ENCODE data around the gene GDPD5. TPM values are rescaled to one million over a fixed set of nuclear protein-coding genes. Genes with fewer than 3 reads are reported as not detected.

The GDPD5 gene
- total and polyA plus RNA-seq, 12 donors, result 4.1 to 110 (median 14.5) TPM

- intact Hi-C loops (cut with DNase I), result no loop called here
- H3K27ac ChIP-seq, result peak overlapping the region in 4 of 5 donors; percentile 29 to 81 (median 56)
These were observed 49.7 kb downstream of the GDPD5 start for GRCh38 chr11:75475767-75476650.

GRCh38 chr11:75474878-75475766 lies 50.6 kb downstream of the GDPD5 start:
- H3K4me1 ChIP-seq (replicated peaks in 1 of 2), result peaks cover 0 to 28% of the 10 kb centered on the region in 2 donors
- H3K27ac ChIP-seq, result peak overlapping the region in 4 of 5 donors; percentile 29 to 81 (median 56)
- H3K4me3 ChIP-seq, result no peak overlapping the region
- WGBS, 4 donors, result 42 to 55% (median 50%) methylated on average over 15 to 16 of the region's 16 CpGs
- no peaks in the 10 kb centered on the region for H3K36me3 ChIP-seq (replicated peaks in 1 of 2)
- intact Hi-C loops (cut with DNase I), result no loop called here
- DNase-seq, result peak in 6 of 7 donors; percentile 46 to 77 (median 50)
- H3K9me3 ChIP-seq (replicated peaks in 1 of 3), result no peaks in the 10 kb centered on the region
- TF ChIP-seq CTCF (IDR thresholded peaks at IDR 0.05) (no peak), POLR2A (IDR thresholded peaks at IDR 0.05) (no peak)
- no peaks in the 10 kb centered on the region for H3K27me3 ChIP-seq

More at GRCh38 chr11:75475767-75476650, 49.7 kb downstream of the GDPD5 start:
- H3K9me3 ChIP-seq (replicated peaks in 1 of 3), result no peaks in the 10 kb centered on the region
- H3K4me1 ChIP-seq (replicated peaks in 1 of 2), result peaks cover 0 to 28% of the 10 kb centered on the region in 2 donors
- no peaks in the 10 kb centered on the region for H3K36me3 ChIP-seq (replicated peaks in 1 of 2)
- TF ChIP-seq POLR2A (IDR thresholded peaks at IDR 0.05) (no peak), CTCF (IDR thresholded peaks at IDR 0.05) (no peak)
- H3K4me3 ChIP-seq, result no peak overlapping the region
- WGBS, 4 donors, result 63 to 80% (median 71%) methylated on average over 7 to 9 of the region's 9 CpGs
- no peaks in the 10 kb centered on the region for H3K27me3 ChIP-seq
- peak in 6 of 7 donors; percentile 47 to 83 (median 55) for DNase-seq

- Histone ChIP-seq H3K9me3 (replicated peaks in 1 of 3) (no peaks in the 10 kb centered on the region), H3K4me1 (replicated peaks in 1 of 2) (peaks cover 3 to 35% of the 10 kb centered on the region in 2 donors), H3K27me3 (no peaks in the 10 kb centered on the region), H3K27ac (peak overlapping the region in 2 of 5 donors; percentile 40 to 69), H3K36me3 (replicated peaks in 1 of 2) (no peaks in the 10 kb centered on the region), H3K4me3 (no peak overlapping the region)
- DNase-seq, result no peak
- no peak for TF ChIP-seq CTCF (IDR thresholded peaks at IDR 0.05)
- no peak for TF ChIP-seq POLR2A (IDR thresholded peaks at IDR 0.05)
- intact Hi-C loops (cut with DNase I), result no loop called here
- WGBS, 4 donors, result 45 to 78% (median 61%) methylated on average over 1 of the region's 1 CpG
These were observed 51.5 kb downstream of the GDPD5 start for GRCh38 chr11:75474240-75474639.

- DNase-seq, result no peak
These were observed 52.1 kb downstream of the GDPD5 start for GRCh38 chr11:75473684-75474083.

More at GRCh38 chr11:75473684-75474083, 52.1 kb downstream of the GDPD5 start:
- Histone ChIP-seq H3K27ac (peak overlapping the region in 2 of 5 donors; percentile 15 to 40), H3K9me3 (replicated peaks in 1 of 3) (no peaks in the 10 kb centered on the region), H3K4me1 (replicated peaks in 1 of 2) (peaks cover 7 to 40% of the 10 kb centered on the region in 2 donors), H3K36me3 (replicated peaks in 1 of 2) (no peaks in the 10 kb centered on the region), H3K4me3 (no peak overlapping the region), H3K27me3 (no peaks in the 10 kb centered on the region)
- intact Hi-C loops (cut with DNase I), result no loop called here
- TF ChIP-seq POLR2A (IDR thresholded peaks at IDR 0.05) (no peak), CTCF (IDR thresholded peaks at IDR 0.05) (no peak)
- 84 to 94% (median 85%) methylated on average over 5 to 6 of the region's 6 CpGs for WGBS, 4 donors

Data from adrenal gland (tissue), 12 donors.